Endothelial cell of umbilical vein (primary cell): Measurements from ENCODE around the gene SESN2.

Experiments used
- EZH2 ChIP-seq: IDR thresholded peaks from 2 replicates; pipeline ENCODE4 v1.6.1; 2012; ENCODE audit warnings: borderline replicate concordance, low read depth, mild to moderate bottlenecking, moderate library complexity, low read length, inconsistent platforms; ENCODE audit not compliant: severe bottlenecking
- JUN ChIP-seq: IDR thresholded peaks from 2 replicates; pipeline ENCODE4 v1.6.1; 2011; ENCODE audit warnings: borderline replicate concordance, low read depth; ENCODE audit not compliant: insufficient read length, insufficient read depth
- TF ChIP-seq, protein P1 (sequence below), 2 donors: IDR thresholded peaks; 1 replicate in 1 of 2; 2 replicates in 1 of 2; pipeline ENCODE4 v1.5.1; 2011; ENCODE audit warnings: low read length in 2 of 2, mild to moderate bottlenecking in 2 of 2, moderate library complexity in 2 of 2, control low read depth in 1 of 2, inconsistent platforms in 1 of 2, low read depth in 1 of 2; ENCODE audit not compliant: insufficient read depth in 1 of 2; ENCODE audit errors: extremely low read depth in 1 of 2

DNA sequence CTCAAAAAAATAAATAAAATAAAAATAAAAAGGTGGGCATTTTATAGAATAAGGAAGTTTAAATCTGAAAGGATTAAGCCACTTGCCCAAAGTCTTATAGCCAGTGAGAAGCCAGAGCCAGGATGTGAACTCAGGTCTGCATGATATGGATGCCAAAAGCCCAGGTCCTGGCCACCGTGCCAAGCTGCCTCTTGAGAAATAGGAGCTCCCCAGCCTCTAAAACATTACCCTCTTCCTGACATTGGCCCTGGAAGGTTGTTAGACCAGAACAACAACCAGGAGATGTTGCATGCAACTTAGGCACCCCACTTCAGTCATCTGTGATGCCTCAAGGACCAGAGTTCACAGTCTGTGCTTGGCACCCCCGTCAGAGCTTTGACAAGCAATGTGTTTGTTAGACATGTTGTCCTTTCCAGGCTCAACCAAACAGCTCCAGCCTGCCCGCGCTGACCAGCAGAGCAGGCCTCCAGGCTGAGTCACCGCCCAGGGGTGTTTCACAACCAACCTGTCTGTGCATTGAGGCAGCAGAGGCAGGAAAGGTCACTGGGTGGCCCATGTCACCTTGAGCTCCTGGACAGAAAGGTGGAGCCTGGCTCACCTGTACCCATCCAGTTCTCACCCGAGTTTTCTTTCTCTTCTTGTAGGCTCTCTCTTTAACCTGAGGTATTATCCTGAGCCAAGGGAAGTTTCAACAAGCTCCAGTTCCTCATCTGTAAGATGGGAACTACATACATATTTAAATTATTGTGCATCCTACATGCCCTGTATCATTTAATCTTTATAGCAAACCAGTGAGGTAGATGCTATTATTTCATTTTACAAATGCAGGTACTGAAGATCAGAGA lies 54.6 kb downstream of the SESN2 start:
- TF ChIP-seq, protein P1, sequence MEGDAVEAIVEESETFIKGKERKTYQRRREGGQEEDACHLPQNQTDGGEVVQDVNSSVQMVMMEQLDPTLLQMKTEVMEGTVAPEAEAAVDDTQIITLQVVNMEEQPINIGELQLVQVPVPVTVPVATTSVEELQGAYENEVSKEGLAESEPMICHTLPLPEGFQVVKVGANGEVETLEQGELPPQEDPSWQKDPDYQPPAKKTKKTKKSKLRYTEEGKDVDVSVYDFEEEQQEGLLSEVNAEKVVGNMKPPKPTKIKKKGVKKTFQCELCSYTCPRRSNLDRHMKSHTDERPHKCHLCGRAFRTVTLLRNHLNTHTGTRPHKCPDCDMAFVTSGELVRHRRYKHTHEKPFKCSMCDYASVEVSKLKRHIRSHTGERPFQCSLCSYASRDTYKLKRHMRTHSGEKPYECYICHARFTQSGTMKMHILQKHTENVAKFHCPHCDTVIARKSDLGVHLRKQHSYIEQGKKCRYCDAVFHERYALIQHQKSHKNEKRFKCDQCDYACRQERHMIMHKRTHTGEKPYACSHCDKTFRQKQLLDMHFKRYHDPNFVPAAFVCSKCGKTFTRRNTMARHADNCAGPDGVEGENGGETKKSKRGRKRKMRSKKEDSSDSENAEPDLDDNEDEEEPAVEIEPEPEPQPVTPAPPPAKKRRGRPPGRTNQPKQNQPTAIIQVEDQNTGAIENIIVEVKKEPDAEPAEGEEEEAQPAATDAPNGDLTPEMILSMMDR (IDR thresholded peaks at IDR 0.05; ENCODE audit: extremely low read depth in 1 of 2, insufficient read depth in 1 of 2, low read depth in 1 of 2, low read length in 2 of 2): no peak
- TF ChIP-seq JUN (no peak), EZH2 (no peak)
